MV-4-11 (cell line): ENCODE results near the gene DECR2.

Experiments used
- DNase-seq: peaks from one replicate; lab custom pipeline; 2025; lab: John Stamatoyannopoulos, UW

Gene DECR2

GRCh38 chr16:444027-444426 is 42.3 kb downstream of the DECR2 start:
- DNase-seq = no peak

GRCh38 chr16:445566-445965 is 43.9 kb downstream of the DECR2 start:
- DNase-seq = no peak

GRCh38 chr16:450385-450784 is 48.7 kb downstream of the DECR2 start:
- DNase-seq = peak; percentile 77

- DNase-seq = no peak
Measured at GRCh38 chr16:450785-451512, 49.3 kb downstream of the DECR2 start.

- DNase-seq = no peak
Measured at GRCh38 chr16:454397-454940, 52.8 kb downstream of the DECR2 start.

- no peak for DNase-seq
Measured at GRCh38 chr16:455453-455852, 53.8 kb downstream of the DECR2 start.

GRCh38 chr16:456891-457483 is 55.3 kb downstream of the DECR2 start:
- DNase-seq = no peak

GRCh38 chr16:457732-458400 is 56.2 kb downstream of the DECR2 start:
- DNase-seq = no peak

GRCh38 chr16:459761-460160 is 58.1 kb downstream of the DECR2 start:
- DNase-seq = no peak

- no peak for DNase-seq
Measured at GRCh38 chr16:460787-461186, 59.1 kb downstream of the DECR2 start.
